ENCODE results near the gene SLC2A8. TPM values are rescaled to one million over a fixed set of nuclear protein-coding genes. Genes with fewer than 3 reads are reported as not detected.

Gene SLC2A8
- total RNA-seq, 1 experiment from 2014 or later, result 55.7 TPM

- no peaks in the 10 kb centered on the region for H3K4me1 ChIP-seq (ENCODE audit: control insufficient read depth, insufficient read depth, low read length)
- H3K4me3 ChIP-seq (ENCODE audit: low read depth in 2 of 2, low read length in 2 of 2), result no peak overlapping the region
- ChIA-PET POLR2A (no interaction called here), CTCF (no interaction called here)
- no peaks in the 10 kb centered on the region for H3K9me3 ChIP-seq (ENCODE audit: control insufficient read depth, insufficient read depth, low read depth, low read length)
- no peaks in the 10 kb centered on the region for H3K27me3 ChIP-seq (ENCODE audit: control insufficient read depth, insufficient read depth, low read length)
- no peak for ATAC-seq
- no peak for TF ChIP-seq REST (IDR thresholded peaks at IDR 0.05; ENCODE audit: insufficient read depth in 1 of 2, low read depth in 2 of 2, low read length in 1 of 2)
- TF ChIP-seq, protein P1, sequence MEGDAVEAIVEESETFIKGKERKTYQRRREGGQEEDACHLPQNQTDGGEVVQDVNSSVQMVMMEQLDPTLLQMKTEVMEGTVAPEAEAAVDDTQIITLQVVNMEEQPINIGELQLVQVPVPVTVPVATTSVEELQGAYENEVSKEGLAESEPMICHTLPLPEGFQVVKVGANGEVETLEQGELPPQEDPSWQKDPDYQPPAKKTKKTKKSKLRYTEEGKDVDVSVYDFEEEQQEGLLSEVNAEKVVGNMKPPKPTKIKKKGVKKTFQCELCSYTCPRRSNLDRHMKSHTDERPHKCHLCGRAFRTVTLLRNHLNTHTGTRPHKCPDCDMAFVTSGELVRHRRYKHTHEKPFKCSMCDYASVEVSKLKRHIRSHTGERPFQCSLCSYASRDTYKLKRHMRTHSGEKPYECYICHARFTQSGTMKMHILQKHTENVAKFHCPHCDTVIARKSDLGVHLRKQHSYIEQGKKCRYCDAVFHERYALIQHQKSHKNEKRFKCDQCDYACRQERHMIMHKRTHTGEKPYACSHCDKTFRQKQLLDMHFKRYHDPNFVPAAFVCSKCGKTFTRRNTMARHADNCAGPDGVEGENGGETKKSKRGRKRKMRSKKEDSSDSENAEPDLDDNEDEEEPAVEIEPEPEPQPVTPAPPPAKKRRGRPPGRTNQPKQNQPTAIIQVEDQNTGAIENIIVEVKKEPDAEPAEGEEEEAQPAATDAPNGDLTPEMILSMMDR (IDR thresholded peaks at IDR 0.05), result no peak
- in situ Hi-C loops (cut with HindIII; ENCODE audit: low pct_unique_long_range_greater_than_20kb, low sequenced_read_pairs) (no loop called here), intact Hi-C loops (cut with micrococcal nuclease; ENCODE audit: unreplicated experiment) (no loop called here)
- H3K36me3 ChIP-seq (ENCODE audit: control insufficient read depth, insufficient read depth, low read length), result no peaks in the 10 kb centered on the region
- no peak for DNase-seq (ENCODE audit: low read depth, low spot score)
- H3K27ac ChIP-seq (ENCODE audit: low read length), result no peak overlapping the region
- BruUV-seq (replicated peaks), result no TSS peak
These were observed 38.2 kb upstream of the SLC2A8 start for GRCh38 chr9:127358770-127359169.

DNA sequence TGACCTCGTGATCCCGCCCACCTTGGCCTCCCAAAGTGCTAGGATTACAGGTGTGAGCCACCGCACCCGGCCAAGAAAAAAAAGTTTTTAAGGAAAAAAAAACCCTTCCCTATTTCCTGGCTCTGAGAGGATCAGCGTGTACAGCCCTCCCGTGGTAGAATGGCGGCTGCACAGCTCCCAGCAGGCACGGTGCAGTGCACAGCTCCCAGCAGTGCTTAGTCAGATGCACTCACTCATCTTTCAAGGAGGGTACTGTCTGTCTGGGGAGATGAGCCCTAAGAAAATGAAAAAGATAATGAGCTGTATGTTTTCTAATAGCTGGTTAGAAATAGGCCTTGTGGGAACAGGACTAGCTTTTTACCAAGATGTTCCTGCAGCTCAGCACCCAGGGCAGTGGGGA lies 36.7 kb upstream of the SLC2A8 start:
- H3K36me3 ChIP-seq (ENCODE audit: control insufficient read depth, insufficient read depth, low read length), result no peaks in the 10 kb centered on the region
- H3K4me1 ChIP-seq (ENCODE audit: control insufficient read depth, insufficient read depth, low read length), result no peaks in the 10 kb centered on the region
- no peaks in the 10 kb centered on the region for H3K27me3 ChIP-seq (ENCODE audit: control insufficient read depth, insufficient read depth, low read length)
- no peak overlapping the region for H3K27ac ChIP-seq (ENCODE audit: low read length)
- CTCF ChIA-PET, result no interaction called here
- no peak for TF ChIP-seq SIN3A (IDR thresholded peaks at IDR 0.05; ENCODE audit: borderline replicate concordance, insufficient read depth, low read depth, low read length)
- TF ChIP-seq, protein P1 (IDR thresholded peaks at IDR 0.05), result no peak
- TF ChIP-seq TCF7L2 (IDR thresholded peaks at IDR 0.05; ENCODE audit: low read depth, low read length), result no peak
- no peak for TF ChIP-seq REST (IDR thresholded peaks at IDR 0.05; ENCODE audit: insufficient read depth in 1 of 2, low read depth in 2 of 2, low read length in 1 of 2)
- TF ChIP-seq POLR2AphosphoS5 (IDR thresholded peaks at IDR 0.05; ENCODE audit: low read depth, low read length), result no peak
- H3K9me3 ChIP-seq (ENCODE audit: control insufficient read depth, insufficient read depth, low read depth, low read length), result no peaks in the 10 kb centered on the region
- no peak for ATAC-seq
- no peak overlapping the region for H3K4me3 ChIP-seq (ENCODE audit: low read depth in 2 of 2, low read length in 2 of 2)
- no TSS peak for BruUV-seq (replicated peaks)
- in situ Hi-C loops (cut with HindIII; ENCODE audit: low pct_unique_long_range_greater_than_20kb, low sequenced_read_pairs) (no loop called here), intact Hi-C loops (cut with micrococcal nuclease; ENCODE audit: unreplicated experiment) (no loop called here)
- DNase-seq (ENCODE audit: low read depth, low spot score), result no peak
- POLR2A ChIA-PET, result no interaction called here

All from Panc1 (cell line).